Esophagus muscularis mucosa (tissue), 4 donors: ENCODE measurements around the gene CAMKMT.

Experiments
- EP300 ChIP-seq: sonication (generic); formaldehyde crosslinking; IDR thresholded peaks from one replicate; pipeline ENCODE4 v1.6.1; 2017; ENCODE audit warnings: antibody characterized with exemption
- POLR2A ChIP-seq: fragments of 450-650 bp; IDR thresholded peaks from one replicate; pipeline ENCODE4 v1.6.1; 2017; ENCODE audit warnings: antibody characterized with exemption, moderate library complexity, mild to moderate bottlenecking, low read depth
- POLR2AphosphoS5 ChIP-seq, 2 donors: sonication (generic); formaldehyde crosslinking; IDR thresholded peaks; one replicate each; pipeline ENCODE4 v1.6.1; 2017; ENCODE audit warnings: antibody characterized with exemption in 2 of 2
- TF ChIP-seq, protein P1 (sequence below), 3 experiments: fragments of 200-600 bp in 2 of 3; fragments of 450-650 bp in 1 of 3; sonication (generic) in 2 of 3; IDR thresholded peaks; one replicate each; pipeline ENCODE4 v1.5.1; 2017 to 2019; ENCODE audit warnings: antibody characterized with exemption in 3 of 3, mild to moderate bottlenecking in 2 of 3, moderate library complexity in 1 of 3

DNA sequence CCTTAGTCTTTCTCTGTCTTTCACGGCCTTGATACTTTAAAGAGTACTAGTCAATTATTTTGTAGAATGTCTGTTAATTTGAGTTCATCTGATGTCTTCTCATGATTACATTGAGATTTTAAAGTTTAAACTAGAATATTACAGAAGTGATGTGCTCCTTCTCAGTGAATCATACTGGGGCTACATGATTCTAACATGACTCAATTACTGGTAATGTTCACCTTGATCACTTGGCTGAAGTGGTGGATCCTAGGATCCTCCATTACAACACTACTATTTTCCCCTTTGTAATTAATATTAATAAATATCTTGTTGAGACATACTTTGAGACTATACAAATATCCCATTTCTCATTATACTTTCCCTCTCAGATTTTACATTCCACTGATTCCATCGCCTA is 148.5 kb downstream of the CAMKMT start:
- TF ChIP-seq, protein P1, sequence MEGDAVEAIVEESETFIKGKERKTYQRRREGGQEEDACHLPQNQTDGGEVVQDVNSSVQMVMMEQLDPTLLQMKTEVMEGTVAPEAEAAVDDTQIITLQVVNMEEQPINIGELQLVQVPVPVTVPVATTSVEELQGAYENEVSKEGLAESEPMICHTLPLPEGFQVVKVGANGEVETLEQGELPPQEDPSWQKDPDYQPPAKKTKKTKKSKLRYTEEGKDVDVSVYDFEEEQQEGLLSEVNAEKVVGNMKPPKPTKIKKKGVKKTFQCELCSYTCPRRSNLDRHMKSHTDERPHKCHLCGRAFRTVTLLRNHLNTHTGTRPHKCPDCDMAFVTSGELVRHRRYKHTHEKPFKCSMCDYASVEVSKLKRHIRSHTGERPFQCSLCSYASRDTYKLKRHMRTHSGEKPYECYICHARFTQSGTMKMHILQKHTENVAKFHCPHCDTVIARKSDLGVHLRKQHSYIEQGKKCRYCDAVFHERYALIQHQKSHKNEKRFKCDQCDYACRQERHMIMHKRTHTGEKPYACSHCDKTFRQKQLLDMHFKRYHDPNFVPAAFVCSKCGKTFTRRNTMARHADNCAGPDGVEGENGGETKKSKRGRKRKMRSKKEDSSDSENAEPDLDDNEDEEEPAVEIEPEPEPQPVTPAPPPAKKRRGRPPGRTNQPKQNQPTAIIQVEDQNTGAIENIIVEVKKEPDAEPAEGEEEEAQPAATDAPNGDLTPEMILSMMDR (IDR thresholded peaks at IDR 0.05): no peak
- no peak for TF ChIP-seq POLR2AphosphoS5 (IDR thresholded peaks at IDR 0.05)
- no peak for TF ChIP-seq POLR2A
- no peak for TF ChIP-seq EP300
